Spleen (tissue), 7 donors: Measurements from ENCODE around the gene OST4.

Experiments used
- POLR2A ChIP-seq, 3 donors: fragments of 450-650 bp; IDR thresholded peaks; one replicate each; pipeline ENCODE4 v1.5.1; 2017; ENCODE audit warnings: antibody characterized with exemption in 3 of 3, mild to moderate bottlenecking in 1 of 3
- POLR2AphosphoS5 ChIP-seq, 3 donors: sonication (generic); formaldehyde crosslinking; IDR thresholded peaks; one replicate each; pipeline ENCODE4 v1.5.1; 2017; ENCODE audit warnings: antibody characterized with exemption in 3 of 3
- TF ChIP-seq, protein P1 (sequence below), 11 experiments: fragments of 200-600 bp in 7 of 11; fragments of 450-650 bp in 4 of 11; sonication (generic) in 4 of 11; IDR thresholded peaks in 8 of 11; conservative IDR thresholded peaks in 3 of 11; 1 replicate in 7 of 11; 2 replicates in 4 of 11; pipeline versions ENCODE4 v1.4.0 to v1.8.0; 2016 to 2021; ENCODE audit warnings: antibody characterized with exemption in 11 of 11, inconsistent platforms in 4 of 11, mild to moderate bottlenecking in 1 of 11
- donor health status: DM: no; HTN: no; CAD: no; lungs with moderate emphysema.
- donor health status: DM: no; HTN: no; CAD: no.
- donor health status: DM: no; HTN: no; CAD: no.

DNA sequence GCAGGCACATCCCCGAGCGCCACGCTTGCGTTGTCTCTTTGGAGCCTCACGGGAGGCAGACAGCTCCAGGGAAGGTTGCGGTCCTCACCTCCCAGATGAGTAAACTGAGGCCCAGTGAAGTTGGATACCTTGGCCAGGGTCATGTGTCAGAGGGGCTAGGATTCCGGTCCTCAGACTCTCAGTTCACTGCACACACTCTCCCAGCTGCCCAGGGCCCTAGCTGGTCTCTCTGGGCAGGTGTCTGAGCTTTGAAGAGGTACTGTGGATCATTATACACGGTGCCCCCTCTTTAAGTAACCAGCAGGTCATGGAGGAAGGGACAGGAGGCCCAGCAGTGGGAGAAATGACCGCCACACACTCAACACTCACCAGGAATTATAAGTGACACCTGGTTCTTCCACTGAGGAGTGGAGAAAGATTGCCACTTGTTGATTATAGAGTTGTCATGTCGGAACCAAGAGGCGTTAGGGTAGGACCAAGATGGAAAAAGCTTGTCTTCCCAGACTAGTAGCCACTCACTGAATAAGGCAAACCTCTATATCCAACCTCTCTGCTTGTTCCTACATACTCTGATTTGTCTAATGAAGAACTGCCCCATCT is 38.1 kb downstream of the OST4 start:
- no peak for TF ChIP-seq POLR2A (IDR thresholded peaks at IDR 0.05)
- TF ChIP-seq, protein P1, sequence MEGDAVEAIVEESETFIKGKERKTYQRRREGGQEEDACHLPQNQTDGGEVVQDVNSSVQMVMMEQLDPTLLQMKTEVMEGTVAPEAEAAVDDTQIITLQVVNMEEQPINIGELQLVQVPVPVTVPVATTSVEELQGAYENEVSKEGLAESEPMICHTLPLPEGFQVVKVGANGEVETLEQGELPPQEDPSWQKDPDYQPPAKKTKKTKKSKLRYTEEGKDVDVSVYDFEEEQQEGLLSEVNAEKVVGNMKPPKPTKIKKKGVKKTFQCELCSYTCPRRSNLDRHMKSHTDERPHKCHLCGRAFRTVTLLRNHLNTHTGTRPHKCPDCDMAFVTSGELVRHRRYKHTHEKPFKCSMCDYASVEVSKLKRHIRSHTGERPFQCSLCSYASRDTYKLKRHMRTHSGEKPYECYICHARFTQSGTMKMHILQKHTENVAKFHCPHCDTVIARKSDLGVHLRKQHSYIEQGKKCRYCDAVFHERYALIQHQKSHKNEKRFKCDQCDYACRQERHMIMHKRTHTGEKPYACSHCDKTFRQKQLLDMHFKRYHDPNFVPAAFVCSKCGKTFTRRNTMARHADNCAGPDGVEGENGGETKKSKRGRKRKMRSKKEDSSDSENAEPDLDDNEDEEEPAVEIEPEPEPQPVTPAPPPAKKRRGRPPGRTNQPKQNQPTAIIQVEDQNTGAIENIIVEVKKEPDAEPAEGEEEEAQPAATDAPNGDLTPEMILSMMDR (IDR thresholded peaks at IDR 0.05 in 8 of 11, conservative IDR thresholded peaks at IDR 0.05 in 3 of 11) = no peak
- TF ChIP-seq POLR2AphosphoS5 (IDR thresholded peaks at IDR 0.05) = no peak
